ENCODE data around the gene CD99L2. TPM values are rescaled to one million over a fixed set of nuclear protein-coding genes. Genes with fewer than 3 reads are reported as not detected.

CD99L2 gene
- polyA plus RNA-seq, 3 donors, result 13.1 to 18.4 (median 16.7) TPM

GRCh38 chrX:150844016-150844415 lies 54.5 kb downstream of the CD99L2 start:
- Histone ChIP-seq H4K20me1 (ENCODE audit: insufficient read depth, low read length) (no peaks in the 10 kb centered on the region), H2AFZ (ENCODE audit: insufficient read depth, low read depth, low read length, poor library complexity, severe bottlenecking) (no peak overlapping the region), H3K9me3 (replicated peaks in 1 of 2; ENCODE audit: control insufficient read depth in 1 of 2, insufficient read depth in 1 of 2, low read length in 2 of 2) (no peaks in the 10 kb centered on the region), H3K36me3 (replicated peaks in 1 of 2; ENCODE audit: control insufficient read depth in 1 of 2, insufficient read depth in 2 of 2, low read length in 2 of 2) (no peaks in the 10 kb centered on the region), H3K4me3 (replicated peaks in 1 of 3; ENCODE audit: low read depth in 2 of 3, low read length in 3 of 3) (no peak overlapping the region), H3K27me3 (ENCODE audit: control insufficient read depth in 2 of 2, insufficient read depth in 2 of 2, low read length in 2 of 2) (no peaks in the 10 kb centered on the region), H3K79me2 (ENCODE audit: insufficient read depth, low read length) (peaks cover 7% of the 10 kb centered on the region), H3K27ac (ENCODE audit: low read depth in 1 of 2, low read length in 2 of 2) (no peak overlapping the region), H3K4me2 (replicated peaks; ENCODE audit: extremely low read depth, low read length, poor library complexity, severe bottlenecking) (no peak overlapping the region), H3K4me1 (ENCODE audit: control insufficient read depth in 1 of 2, insufficient read depth in 2 of 2, low read length in 2 of 2) (peaks cover 50 to 61% of the 10 kb centered on the region in 2 donors), H3K9ac (ENCODE audit: insufficient read depth, low read length, poor library complexity, severe bottlenecking) (no peak overlapping the region)
- Mint-ChIP-seq H3K4me3 (no peak overlapping the region), H3K9me3 (no peaks in the 10 kb centered on the region), H3K27me3 (ENCODE audit: low read depth in 3 of 3) (peaks cover 0 to 5% (median 2%) of the 10 kb centered on the region in 3 donors), H3K36me3 (no peaks in the 10 kb centered on the region), H3K27ac (no peak overlapping the region), H3K4me1 (peaks cover 56% of the 10 kb centered on the region)
- TF ChIP-seq, protein P1, sequence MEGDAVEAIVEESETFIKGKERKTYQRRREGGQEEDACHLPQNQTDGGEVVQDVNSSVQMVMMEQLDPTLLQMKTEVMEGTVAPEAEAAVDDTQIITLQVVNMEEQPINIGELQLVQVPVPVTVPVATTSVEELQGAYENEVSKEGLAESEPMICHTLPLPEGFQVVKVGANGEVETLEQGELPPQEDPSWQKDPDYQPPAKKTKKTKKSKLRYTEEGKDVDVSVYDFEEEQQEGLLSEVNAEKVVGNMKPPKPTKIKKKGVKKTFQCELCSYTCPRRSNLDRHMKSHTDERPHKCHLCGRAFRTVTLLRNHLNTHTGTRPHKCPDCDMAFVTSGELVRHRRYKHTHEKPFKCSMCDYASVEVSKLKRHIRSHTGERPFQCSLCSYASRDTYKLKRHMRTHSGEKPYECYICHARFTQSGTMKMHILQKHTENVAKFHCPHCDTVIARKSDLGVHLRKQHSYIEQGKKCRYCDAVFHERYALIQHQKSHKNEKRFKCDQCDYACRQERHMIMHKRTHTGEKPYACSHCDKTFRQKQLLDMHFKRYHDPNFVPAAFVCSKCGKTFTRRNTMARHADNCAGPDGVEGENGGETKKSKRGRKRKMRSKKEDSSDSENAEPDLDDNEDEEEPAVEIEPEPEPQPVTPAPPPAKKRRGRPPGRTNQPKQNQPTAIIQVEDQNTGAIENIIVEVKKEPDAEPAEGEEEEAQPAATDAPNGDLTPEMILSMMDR (IDR thresholded peaks at IDR 0.05), result no peak
- intact Hi-C loops (cut with micrococcal nuclease), result no loop called here
- no CpG with 5 or more reads among the region's 3 CpGs for WGBS (ENCODE audit: insufficient coverage)
- DNase-seq, result no peak

GRCh38 chrX:150842198-150842685 lies 56.2 kb downstream of the CD99L2 start:
- Histone ChIP-seq H3K36me3 (replicated peaks in 1 of 2; ENCODE audit: control insufficient read depth in 1 of 2, insufficient read depth in 2 of 2, low read length in 2 of 2) (no peaks in the 10 kb centered on the region), H4K20me1 (ENCODE audit: insufficient read depth, low read length) (no peaks in the 10 kb centered on the region), H3K4me3 (replicated peaks in 1 of 3; ENCODE audit: low read depth in 2 of 3, low read length in 3 of 3) (no peak overlapping the region), H3K27ac (ENCODE audit: low read depth in 1 of 2, low read length in 2 of 2) (peak overlapping the region in 1 of 2 donors; percentile 75), H3K4me2 (replicated peaks; ENCODE audit: extremely low read depth, low read length, poor library complexity, severe bottlenecking) (peak overlapping the region; percentile 9), H3K79me2 (ENCODE audit: insufficient read depth, low read length) (peaks cover 7% of the 10 kb centered on the region), H3K9ac (ENCODE audit: insufficient read depth, low read length, poor library complexity, severe bottlenecking) (no peak overlapping the region), H3K9me3 (replicated peaks in 1 of 2; ENCODE audit: control insufficient read depth in 1 of 2, insufficient read depth in 1 of 2, low read length in 2 of 2) (no peaks in the 10 kb centered on the region), H3K27me3 (ENCODE audit: control insufficient read depth in 2 of 2, insufficient read depth in 2 of 2, low read length in 2 of 2) (no peaks in the 10 kb centered on the region), H2AFZ (ENCODE audit: insufficient read depth, low read depth, low read length, poor library complexity, severe bottlenecking) (no peak overlapping the region), H3K4me1 (ENCODE audit: control insufficient read depth in 1 of 2, insufficient read depth in 2 of 2, low read length in 2 of 2) (peaks cover 36 to 45% of the 10 kb centered on the region in 2 donors)
- H3K4me3 Mint-ChIP-seq, result no peak overlapping the region
- H3K27me3 Mint-ChIP-seq (ENCODE audit: low read depth in 3 of 3), result no peaks in the 10 kb centered on the region
- no peaks in the 10 kb centered on the region for H3K36me3 Mint-ChIP-seq
- peaks cover 47% of the 10 kb centered on the region for H3K4me1 Mint-ChIP-seq
- no peak for DNase-seq
- TF ChIP-seq, protein P1 (IDR thresholded peaks at IDR 0.05), result no peak
- WGBS (ENCODE audit: insufficient coverage), result 100% methylated on average over 1 of the region's 2 CpGs
- H3K9me3 Mint-ChIP-seq, result no peaks in the 10 kb centered on the region
- intact Hi-C loops (cut with micrococcal nuclease), result no loop called here
- H3K27ac Mint-ChIP-seq, result peak overlapping the region; percentile 17 to 91 (median 82)
